ENCODE data around the gene C2CD4A. TPM values are rescaled to one million over a fixed set of nuclear protein-coding genes. Genes with fewer than 3 reads are reported as not detected.

C2CD4A gene
- total and polyA plus RNA-seq, 10 of the 15 experiments (the other 5 are each of a cell fraction or from before 2014, with no cell fraction given), result not detected

GRCh38 chr15:62059816-62060112 is 7.0 kb upstream of the C2CD4A start:
- ChIA-PET SMC1A (ENCODE audit: uncharacterized antibody, unreplicated experiment) (interaction anchor here (0.7 to 3.2 kb wide), 7 partner anchors 11 to 174 kb away, joined by 3 to 20 read pairs (median 4); no protein-coding TSS in a partner anchor), CTCF (interaction anchor here (1.0 to 3.0 kb wide), 12 partner anchors 8 to 195 kb away, joined by 3 to 13 read pairs (median 4); no protein-coding TSS in a partner anchor), POLR2A (interaction anchor here (0.7 to 2.3 kb wide), 5 partner anchors 9 to 173 kb away, joined by 3 to 7 read pairs (median 4); no protein-coding TSS in a partner anchor), RAD21 (ENCODE audit: unreplicated experiment) (interaction anchor here (1.1 to 2.4 kb wide), 8 partner anchors 12 to 226 kb away, joined by 3 to 14 read pairs (median 4); no protein-coding TSS in a partner anchor)
- Histone ChIP-seq H3K79me2 (ENCODE audit: control insufficient read depth, insufficient read depth, low read length) (peaks cover 37% of the 10 kb centered on the region), H2AFZ (ENCODE audit: control insufficient read depth, low read depth, low read length) (peak overlapping the region; percentile 95), H3K9me3 (replicated peaks; ENCODE audit: control insufficient read depth, insufficient read depth, low read length) (no peaks in the 10 kb centered on the region), H3K36me3 (ENCODE audit: control insufficient read depth in 2 of 2, insufficient read depth in 2 of 2, low read length in 1 of 2) (no peaks in the 10 kb centered on the region), H3K4me2 (ENCODE audit: control insufficient read depth, insufficient read depth) (peak overlapping the region; percentile 46), H3K9ac (ENCODE audit: control insufficient read depth, insufficient read depth, low read length) (peak overlapping the region; percentile 94), H3K27ac (ENCODE audit: control insufficient read depth, insufficient read depth) (peak overlapping the region; percentile 91), H3K4me3 (peak overlapping the region; percentile 73), H3K4me1 (ENCODE audit: control insufficient read depth, insufficient read depth, low read length) (no peaks in the 10 kb centered on the region), H4K20me1 (ENCODE audit: control insufficient read depth, insufficient read depth) (no peaks in the 10 kb centered on the region), H3K27me3 (replicated peaks in 1 of 2; ENCODE audit: control insufficient read depth in 2 of 2, insufficient read depth in 2 of 2, low read length in 1 of 2) (no peaks in the 10 kb centered on the region; a peak in 1 of 4 replicates)
- ATAC-seq, result peak; percentile 94
- in situ Hi-C loops (cut with MboI), result no loop called here
- intact Hi-C loops (cut with micrococcal nuclease; ENCODE audit: unreplicated experiment), result no loop called here
- 0% methylated on average over 19 of the region's 19 CpGs for WGBS (ENCODE audit: insufficient coverage, insufficient replicate concordance, low lambda C conversion rate, missing lambda C conversion rate)
- FAIRE-seq, result peak; percentile 95
- no TSS peak for BruUV-seq (replicated peaks)
- peak; percentile 72 for DNase-seq (ENCODE audit: low read depth, low spot score)
- no peak for TF ChIP-seq EZH2 (IDR thresholded peaks at IDR 0.05; ENCODE audit: borderline replicate concordance, control insufficient read depth, low read depth, low read length)
- 0 out of 2 replicates have a peak, but pooled peaks have one; percentile 63 for TF ChIP-seq RCOR1 (conservative IDR thresholded peaks at IDR 0.05; ENCODE audit: low read depth, low read length)
- TF ChIP-seq POLR2AphosphoS2 (IDR thresholded peaks at IDR 0.05; ENCODE audit: low read depth, low read length), result no peak; the same call in 1 of the 2 replicates
- TF ChIP-seq MXI1 (IDR thresholded peaks at IDR 0.05; ENCODE audit: low read depth, low read length), result peak; percentile 88
- peak; percentile 43; the same call in 1 of the 2 replicates for TF ChIP-seq RELB (IDR thresholded peaks at IDR 0.05; ENCODE audit: low read depth)
- no peak for TF ChIP-seq E2F8 (IDR thresholded peaks at IDR 0.05; ENCODE audit: low read depth, partially characterized antibody)
- TF ChIP-seq RB1 (IDR thresholded peaks at IDR 0.05; ENCODE audit: borderline replicate concordance), result no peak; the same call in 1 of the 2 replicates
- no peak for TF ChIP-seq BHLHE40 (IDR thresholded peaks at IDR 0.05; ENCODE audit: borderline replicate concordance in 1 of 2, low read depth in 2 of 2, low read length in 1 of 2)
- peak; percentile 78 for TF ChIP-seq POLR2A (IDR thresholded peaks at IDR 0.05; ENCODE audit: low read depth, low read length)
- TF ChIP-seq WRNIP1 (IDR thresholded peaks at IDR 0.05; ENCODE audit: borderline replicate concordance, low read depth, low read length), result 0 out of 2 replicates have a peak, but pooled peaks have one; percentile 34
- no peak for TF ChIP-seq FOS (IDR thresholded peaks at IDR 0.05; ENCODE audit: borderline replicate concordance, extremely low read depth, insufficient read length)
- no peak for TF ChIP-seq NRF1 (conservative IDR thresholded peaks at IDR 0.05; ENCODE audit: low read depth, low read length)
- no peak for TF ChIP-seq SMAD5 (IDR thresholded peaks at IDR 0.05; ENCODE audit: low read depth)
- TF ChIP-seq PAX8 (IDR thresholded peaks at IDR 0.05), result no peak
- TF ChIP-seq ZBTB11 (CRISPR knock-in tag; IDR thresholded peaks at IDR 0.05), result no peak
- no peak for TF ChIP-seq TCF12 (IDR thresholded peaks at IDR 0.05; ENCODE audit: low read depth, low read length)
- TF ChIP-seq MYB (IDR thresholded peaks at IDR 0.05; ENCODE audit: borderline replicate concordance, low read depth, low read length), result no peak

All from GM12878 (cell line).